Activated CD8-positive, alpha-beta memory T cell treated with anti-CD3 and anti-CD28 coated beads, Interleukin-2, amount 50 U/mL, for 48 hours (primary cell): Measurements from ENCODE around the gene DOK6.
A peak's percentile ranks its signal among the peaks of the same experiment; 100 is the strongest.

ENCODE experiments used
- DNase-seq: peaks from one replicate; pipeline ENCODE4 v3.0.0-alpha.2; 2020

The DOK6 gene

GRCh38 chr18:69444221-69444620 lies 43.5 kb downstream of the DOK6 start:
- DNase-seq: no peak

DNA sequence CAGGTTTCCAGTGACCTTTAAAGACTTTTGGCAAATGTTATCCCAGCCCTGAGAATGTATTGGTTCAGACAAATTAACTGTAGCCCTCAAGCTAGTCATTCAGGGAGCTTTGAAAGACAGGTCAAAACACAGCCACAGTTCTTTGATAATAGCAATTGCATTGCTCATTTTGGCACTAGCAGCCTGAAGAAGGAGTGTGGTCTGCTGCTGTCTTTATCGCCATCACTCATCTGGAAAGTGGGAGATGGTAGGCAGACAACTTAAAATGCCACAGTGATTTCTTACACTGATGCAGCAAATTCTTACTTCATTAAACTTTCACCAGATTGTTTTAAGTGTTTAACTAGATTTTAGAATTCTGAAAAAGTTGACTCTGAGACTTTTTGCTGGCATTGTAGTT lies 47.2 kb downstream of the DOK6 start:
- no peak for DNase-seq

DNA sequence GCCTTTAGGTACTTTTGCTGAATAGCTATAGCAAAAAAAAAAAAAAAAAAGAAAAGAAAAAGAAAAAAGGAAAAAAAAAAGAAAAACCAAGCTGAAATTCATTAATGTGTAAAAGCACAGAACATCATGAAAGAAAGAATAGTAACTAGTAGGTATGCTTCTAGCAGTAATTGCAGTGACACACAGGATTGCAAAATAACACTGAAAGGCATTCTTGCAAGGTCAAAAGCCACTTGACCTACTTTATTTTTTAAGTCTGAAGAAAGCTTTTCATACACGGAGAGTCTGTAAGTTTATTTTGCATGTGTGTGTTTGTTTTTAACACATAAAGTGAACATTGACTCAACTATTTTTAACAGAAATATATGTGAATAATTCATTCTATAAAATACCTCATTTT lies 54.4 kb downstream of the DOK6 start:
- no peak for DNase-seq

DNA sequence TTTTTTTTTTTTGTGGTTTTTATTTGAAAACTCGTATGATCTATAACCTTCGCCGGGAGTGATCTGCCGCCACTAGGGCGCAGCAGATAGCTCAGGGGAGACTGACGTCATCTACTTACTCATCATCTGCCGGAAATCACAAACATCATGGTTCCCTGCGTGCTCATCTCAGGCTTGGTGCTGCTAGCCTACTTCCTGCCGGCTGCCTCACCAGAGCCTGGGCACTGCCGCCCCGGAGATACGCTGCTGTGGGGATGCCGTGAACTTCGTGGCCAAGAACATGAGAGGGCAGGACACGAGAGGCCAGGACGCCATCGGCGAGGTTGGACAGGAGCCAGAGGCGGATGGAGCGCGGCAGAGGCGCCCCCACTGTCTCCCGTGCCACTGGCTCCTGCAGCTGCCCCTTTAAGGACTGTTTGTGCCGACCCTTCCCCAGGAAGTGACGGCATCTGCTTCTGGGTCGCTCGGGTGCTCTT lies 68.8 kb downstream of the DOK6 start:
- peak; percentile 60 for DNase-seq

DNA sequence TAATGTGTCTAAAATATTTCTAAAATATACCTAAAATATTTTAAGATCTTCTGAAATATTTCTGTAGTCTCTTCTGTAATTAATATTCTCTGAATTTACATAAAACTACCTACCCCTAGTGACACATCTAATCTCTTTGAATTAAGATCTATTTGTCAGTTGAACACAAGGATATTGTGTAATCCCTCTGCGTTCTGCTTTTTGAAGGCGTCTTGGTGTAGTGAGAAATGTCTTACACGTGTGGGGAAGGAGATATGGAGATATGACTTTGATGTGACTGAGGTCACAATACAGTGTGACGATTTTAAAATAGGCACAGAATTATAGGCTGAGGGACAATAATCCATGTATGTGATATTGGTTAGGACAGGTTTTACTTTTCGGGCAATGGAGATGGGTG lies 79.8 kb downstream of the DOK6 start:
- no peak for DNase-seq

- DNase-seq: no peak
Observed at GRCh38 chr18:69483574-69483973, 82.9 kb downstream of the DOK6 start.

GRCh38 chr18:69484699-69485396 lies 84.2 kb downstream of the DOK6 start:
- DNase-seq: no peak

DNA sequence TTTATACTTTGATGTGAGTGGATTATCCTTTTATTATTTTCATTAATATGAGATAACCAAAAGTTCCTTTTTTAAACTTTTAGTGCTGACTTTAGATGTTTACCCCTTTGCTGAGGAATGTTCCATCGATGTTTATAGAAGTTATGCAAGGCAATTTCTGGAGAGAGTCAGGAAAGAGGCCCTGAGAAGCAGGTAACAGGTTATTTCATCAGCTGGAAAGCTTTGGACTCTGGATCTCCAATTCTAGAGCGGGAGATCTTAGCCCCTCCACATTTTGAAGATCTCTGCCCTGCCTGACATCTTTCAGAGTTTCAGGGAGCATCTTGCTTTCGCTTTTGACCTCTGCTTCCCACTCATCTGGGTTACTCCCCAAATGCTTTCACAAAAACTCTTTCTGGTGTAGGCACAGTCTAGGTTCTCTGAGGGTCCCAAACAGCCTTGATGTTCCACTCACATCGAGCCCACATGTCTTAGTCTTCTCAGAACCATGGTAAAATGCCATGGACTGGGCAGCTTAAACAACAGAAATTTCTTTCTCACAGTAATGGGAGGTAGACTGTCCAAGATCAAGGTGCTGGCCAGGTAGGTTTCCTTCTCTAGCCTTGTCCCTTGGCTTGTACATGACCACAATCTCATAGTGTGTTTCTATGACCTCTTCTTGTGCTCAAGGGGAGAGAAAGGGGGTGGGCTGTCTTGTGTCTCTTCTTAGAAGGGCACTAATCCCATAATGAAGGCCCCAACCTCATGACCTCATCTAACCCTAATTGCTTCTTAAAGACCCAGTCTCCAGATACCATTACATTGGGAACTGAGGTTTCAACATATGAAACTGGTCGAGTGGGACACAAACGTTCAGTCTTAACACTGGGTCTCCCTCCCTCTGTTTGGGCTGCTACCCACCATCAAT lies 87.1 kb downstream of the DOK6 start:
- DNase-seq: no peak

- no peak for DNase-seq
Observed at GRCh38 chr18:69490072-69490471, 89.4 kb downstream of the DOK6 start.

DNA sequence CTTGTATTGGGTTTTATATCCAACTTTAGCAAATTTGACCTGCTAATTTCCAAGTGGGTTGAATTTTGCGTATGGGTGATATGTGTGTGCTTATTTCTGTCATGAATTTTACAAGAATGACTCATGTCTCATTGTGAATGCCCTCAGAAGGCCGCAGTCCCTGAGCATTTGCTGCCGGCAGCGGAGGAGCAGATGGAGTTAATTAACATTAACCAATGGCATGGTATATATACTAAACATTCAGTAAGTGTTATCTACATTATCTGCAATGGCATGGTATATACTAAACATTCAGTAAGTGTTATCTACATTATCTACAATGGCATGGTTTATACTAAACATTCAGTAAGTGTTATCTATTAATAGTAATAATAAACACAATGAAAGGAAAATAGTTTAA lies 90.1 kb downstream of the DOK6 start:
- DNase-seq: no peak

DNA sequence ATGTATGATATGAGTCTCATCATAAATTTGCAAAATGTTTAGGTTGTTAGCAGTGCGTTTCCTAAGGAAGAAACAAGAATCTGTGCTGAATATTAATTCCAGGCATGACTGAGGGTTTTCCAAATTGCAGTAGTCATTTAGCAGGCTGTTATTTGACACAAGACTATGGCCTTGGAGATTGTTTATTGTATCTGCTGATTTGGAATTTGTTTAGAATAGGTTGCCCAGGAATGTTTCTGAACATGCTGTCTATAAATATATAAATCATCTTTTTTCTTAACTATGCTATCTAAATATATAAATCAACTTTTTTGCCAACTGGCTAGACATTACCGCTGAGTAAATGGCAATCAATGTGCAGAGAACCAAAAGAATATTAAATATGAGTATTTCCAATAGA lies 90.9 kb downstream of the DOK6 start:
- DNase-seq: no peak

DNA sequence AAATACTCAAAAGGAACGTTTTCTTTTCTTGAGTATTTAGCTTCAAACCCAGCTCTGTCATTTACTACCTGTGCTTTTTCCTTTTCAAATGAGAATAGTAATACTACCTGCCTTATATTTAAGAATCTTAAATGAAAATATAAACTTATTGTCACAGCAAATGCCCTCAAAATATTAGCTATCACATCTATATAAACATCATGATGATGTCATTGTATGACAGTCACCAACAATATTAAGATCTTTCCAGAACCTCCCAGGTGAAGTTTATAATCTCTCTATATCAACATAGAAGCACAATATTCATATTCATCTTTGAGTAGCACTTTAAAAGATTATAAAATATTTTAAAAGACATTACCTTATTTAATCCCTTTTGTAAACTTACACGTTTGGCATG lies 92.2 kb downstream of the DOK6 start:
- DNase-seq: no peak

DNA sequence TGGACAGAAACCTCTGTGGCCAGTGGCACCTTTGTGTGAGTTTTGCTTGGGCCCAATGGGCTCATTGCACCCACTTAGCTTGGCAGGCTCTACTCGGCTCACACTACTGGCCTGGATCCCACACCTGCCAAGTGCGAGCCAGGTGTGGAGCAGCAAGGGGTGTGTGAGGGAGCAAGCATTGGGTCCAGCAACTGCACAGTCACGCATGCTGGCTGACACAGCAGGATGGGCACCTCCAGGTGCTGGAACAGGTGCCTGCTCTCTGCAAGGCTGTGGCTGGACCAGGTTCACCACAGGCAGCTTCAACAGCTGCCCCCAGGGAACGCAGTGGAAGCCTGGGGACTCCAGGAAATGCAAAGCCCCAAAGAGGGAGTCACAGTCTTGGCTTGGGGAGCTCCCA lies 94.2 kb downstream of the DOK6 start:
- DNase-seq: no peak

DNA sequence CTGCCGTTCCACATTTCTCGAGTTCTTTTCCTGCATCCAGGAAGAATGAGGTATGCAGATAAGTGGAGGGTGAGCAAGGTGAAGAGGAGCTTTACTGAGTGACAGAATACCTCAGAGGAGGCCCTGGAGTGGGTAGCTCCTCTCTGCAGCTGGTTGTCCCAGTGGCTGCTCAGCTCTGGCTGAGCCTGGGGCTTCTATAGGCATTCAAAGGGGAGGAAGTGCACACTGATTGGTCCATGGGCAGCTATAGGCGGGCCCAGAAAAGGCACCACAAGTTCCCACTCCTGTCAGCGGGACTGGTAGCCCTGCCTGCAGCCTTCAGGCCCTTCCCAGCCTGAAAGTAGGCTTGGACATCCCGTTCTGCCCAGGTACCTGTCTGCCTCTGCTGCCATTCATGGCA lies 94.7 kb downstream of the DOK6 start:
- DNase-seq: no peak

- DNase-seq: no peak
Observed at GRCh38 chr18:69495841-69496533, 95.3 kb downstream of the DOK6 start.

DNA sequence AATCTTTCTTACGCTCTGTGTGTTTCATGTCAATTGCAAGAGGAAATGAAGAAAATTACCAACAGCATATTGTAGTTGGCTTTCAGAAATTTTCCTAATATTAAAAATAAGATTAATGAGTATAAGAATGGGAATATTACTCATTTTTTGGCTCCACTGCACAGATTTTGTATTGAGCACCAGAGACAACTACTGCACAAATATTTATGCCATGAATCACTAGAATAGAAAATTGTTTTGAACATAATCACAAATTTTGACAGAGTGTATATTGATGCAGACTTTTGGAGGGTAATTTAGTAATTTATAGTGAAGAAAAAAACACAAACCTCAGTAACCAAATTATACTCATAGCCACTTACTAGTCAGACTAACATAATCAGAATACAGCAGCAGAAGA lies 118.3 kb downstream of the DOK6 start:
- DNase-seq: no peak

DNA sequence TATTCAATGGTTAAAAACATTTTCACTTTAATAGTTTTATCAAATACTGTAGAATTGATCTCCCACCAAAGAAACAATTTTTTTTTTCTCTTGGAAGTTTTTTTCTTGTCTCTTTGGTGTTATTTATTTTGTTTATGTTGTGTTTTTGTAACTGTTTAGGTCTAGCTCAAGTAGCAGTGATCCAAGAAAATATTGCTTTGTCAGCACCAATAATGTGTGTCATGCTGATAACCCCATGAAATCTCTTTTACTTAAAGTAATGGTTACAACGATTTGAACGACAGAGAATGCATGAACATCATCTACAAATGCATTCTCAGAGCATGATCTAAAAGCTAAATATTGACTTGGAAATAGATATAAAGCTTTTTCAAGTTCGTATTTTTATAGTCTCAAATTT lies 122.9 kb downstream of the DOK6 start:
- no peak for DNase-seq

DNA sequence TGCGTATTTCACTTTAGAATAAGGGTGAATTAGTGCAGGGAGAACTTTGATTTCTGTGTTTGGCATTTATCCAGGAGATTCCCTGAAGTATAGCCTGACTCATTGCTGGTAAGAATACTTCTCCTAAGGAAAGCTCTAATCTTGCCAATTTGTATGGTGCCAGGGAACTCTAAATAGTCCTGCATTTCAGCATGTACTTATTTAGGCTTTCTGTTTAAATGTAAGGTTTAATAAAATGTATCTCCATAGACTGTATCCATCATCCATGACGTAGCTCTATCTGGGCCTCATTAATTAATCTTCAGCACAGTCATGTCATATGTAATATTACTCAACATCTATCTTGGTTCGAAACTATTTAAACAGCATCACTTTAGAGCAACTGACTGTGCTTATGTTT lies 127.7 kb downstream of the DOK6 start:
- no peak for DNase-seq

DNA sequence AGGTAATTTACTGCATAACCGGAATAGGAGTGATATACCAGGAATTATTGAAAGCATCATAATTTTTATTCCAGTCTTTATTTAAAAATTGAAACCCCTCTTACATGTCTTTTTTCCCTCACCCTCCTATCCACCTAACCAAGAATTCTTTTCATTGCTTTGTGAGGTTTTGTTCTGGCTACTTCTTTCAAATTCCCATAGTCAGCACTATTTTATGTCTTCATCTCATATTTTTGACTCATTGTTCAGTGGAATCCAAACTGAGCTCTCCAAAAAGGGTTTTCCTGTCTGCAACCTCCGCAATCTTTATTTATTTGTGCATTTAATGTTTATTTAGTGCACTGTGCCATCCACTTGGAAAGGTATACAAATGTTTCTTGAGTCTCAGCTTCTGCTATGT lies 128.5 kb downstream of the DOK6 start:
- DNase-seq: no peak

DNA sequence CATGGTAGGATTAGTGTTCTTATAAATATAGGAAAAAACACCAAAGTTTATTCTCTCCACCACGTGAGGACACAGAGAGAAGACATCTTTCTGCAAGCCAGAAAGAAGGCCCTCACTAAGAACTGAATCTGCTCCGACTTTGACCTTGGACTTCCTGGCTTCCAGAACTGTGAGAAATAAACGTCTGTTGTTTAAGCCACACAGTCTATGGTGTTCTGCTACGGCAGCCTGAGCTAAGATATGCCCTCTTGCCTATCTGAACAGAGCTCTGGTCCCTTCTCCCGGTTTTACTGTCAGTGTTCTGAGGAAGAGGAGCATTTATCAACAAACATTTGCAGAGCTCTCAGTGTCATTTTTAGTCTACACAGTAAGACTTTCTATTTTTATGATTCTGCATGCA lies 131.3 kb downstream of the DOK6 start:
- DNase-seq: no peak

GRCh38 chr18:69537183-69537582 lies 136.5 kb downstream of the DOK6 start:
- no peak for DNase-seq

GRCh38 chr18:69538849-69539248 lies 138.2 kb downstream of the DOK6 start:
- no peak for DNase-seq

DNA sequence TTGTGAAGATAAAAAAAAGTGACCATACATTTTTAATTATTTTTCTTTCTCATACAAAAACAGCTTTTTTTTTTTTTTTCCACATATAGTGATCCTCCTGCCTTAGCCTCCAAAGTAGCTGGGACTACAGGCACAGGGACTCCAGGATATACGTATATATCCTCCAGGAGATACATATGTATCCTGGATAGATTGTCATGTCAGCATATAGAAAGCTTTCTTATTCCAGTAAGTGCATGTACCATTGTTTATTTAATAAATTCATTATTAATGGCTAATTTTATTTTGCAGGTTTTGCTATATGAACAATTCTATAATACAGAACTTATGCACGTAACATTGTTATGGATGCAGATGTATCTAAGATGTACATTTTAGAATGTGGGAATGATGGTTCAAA lies 138.7 kb downstream of the DOK6 start:
- no peak for DNase-seq

- no peak for DNase-seq
Observed at GRCh38 chr18:69556228-69556627, 155.5 kb downstream of the DOK6 start.
